GM19099 (cell line): ENCODE data around the gene LRPPRC.

Experiments used
- POLR2A ChIP-seq: IDR thresholded peaks from 3 replicates; pipeline ENCODE4 v1.6.1; 2011; ENCODE audit warnings: low read depth; ENCODE audit not compliant: insufficient read length; ENCODE audit errors: extremely low read depth

Gene LRPPRC

DNA sequence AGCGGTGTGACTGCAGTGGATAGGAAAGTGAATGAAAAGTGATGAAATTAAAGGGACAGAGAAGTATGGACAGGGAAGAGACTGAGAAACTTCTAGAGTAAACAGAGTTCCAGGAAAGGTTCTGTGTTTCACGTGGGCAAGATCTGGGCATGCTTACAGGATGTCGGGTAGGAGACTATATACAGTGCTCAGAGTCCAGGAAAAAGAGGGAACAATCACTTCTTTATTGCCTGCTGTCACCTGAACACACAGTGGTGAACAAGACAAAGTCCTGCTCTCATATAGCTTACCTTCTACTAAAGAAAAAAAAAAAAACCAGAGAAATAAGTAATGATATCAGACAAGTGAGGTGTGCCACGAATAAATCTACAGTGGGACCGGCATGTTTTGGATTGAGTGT, 2.4 kb downstream of the LRPPRC start:
- no peak for TF ChIP-seq POLR2A

DNA sequence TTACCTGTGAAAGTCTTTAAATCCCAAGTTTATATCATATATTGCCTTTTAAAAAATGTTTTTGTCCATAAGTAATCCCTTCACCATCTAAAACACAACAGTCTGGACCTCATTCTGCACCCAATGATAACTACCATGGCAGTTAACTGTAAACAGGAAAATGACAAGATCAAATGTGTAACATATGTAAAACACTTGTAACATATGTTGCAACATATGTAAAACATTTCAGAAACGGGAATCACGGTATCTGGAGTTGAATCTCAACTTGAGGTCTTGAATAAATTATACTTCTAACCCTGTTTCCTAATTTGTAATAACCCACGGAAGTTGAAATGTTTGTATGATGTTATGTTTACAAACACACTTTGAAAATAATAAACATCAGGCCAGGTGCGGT, 6.2 kb downstream of the LRPPRC start:
- TF ChIP-seq POLR2A, result no peak

DNA sequence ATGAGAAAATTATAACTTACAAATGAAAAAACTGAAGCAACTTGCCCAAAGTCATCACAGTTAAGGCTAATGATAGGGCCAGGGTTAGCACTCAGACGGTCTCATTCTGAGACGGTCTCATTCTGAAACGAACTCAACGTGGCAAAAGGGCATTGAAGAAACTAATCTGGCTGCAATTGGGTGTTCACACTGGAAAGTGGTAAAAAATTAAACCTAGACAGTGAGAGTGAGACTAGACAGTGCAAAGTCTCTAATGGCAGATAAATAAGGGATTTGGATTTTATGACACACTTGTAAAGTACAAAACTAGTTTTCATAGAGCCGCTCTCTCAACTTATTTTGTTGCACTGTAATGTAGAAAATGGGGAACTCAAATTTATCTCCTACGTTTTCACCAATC, 9.2 kb downstream of the LRPPRC start:
- TF ChIP-seq POLR2A, result no peak

- no peak for TF ChIP-seq POLR2A
Observed at GRCh38 chr2:43985359-43985758, 10.4 kb downstream of the LRPPRC start.

DNA sequence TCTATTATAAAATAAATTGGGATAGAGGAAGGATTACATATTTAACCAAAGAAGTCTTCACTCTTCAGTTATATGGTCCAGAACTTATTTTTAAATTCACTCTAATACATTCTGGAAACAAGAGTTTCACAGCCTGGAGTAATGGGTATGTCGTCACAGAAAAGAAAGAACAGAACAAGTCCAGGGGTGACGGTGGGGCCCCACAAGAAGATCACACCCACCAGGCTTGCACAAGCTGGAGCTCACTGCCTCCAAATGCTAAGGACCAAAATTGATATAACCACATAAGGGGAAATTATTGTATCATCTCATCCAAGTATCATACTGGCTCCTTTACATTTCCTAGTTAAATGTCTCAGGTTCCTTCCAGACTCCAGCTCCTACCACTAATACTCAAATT, 11.3 kb downstream of the LRPPRC start:
- no peak for TF ChIP-seq POLR2A

DNA sequence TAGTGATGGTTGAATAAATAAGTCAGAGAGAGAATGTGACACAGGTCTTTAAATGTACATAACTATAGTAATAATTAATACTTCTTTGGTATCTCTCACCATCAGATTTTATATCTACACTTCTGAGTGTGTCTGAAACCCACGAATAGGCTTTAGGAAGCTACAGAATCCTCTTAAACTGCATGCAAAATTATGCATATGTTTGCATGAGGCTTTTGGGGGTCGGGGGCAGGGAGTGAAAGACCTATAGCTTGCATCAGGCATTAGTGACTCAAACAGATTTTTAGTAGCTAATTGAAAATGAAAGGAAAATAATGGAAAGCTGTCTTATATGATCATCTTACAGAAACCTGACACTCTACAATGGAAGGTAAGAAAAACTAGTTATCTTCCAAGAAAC, 14.9 kb downstream of the LRPPRC start:
- TF ChIP-seq POLR2A, result no peak

GRCh38 chr2:43977677-43978375, 18.0 kb downstream of the LRPPRC start:
- TF ChIP-seq POLR2A, result no peak

GRCh38 chr2:43960921-43961320, 34.9 kb downstream of the LRPPRC start:
- no peak for TF ChIP-seq POLR2A

- TF ChIP-seq POLR2A, result no peak
Observed at GRCh38 chr2:43958397-43959275, 37.2 kb downstream of the LRPPRC start.

- no peak for TF ChIP-seq POLR2A
Observed at GRCh38 chr2:43950383-43951008, 45.3 kb downstream of the LRPPRC start.

GRCh38 chr2:43948370-43948769, 47.4 kb downstream of the LRPPRC start:
- no peak for TF ChIP-seq POLR2A

DNA sequence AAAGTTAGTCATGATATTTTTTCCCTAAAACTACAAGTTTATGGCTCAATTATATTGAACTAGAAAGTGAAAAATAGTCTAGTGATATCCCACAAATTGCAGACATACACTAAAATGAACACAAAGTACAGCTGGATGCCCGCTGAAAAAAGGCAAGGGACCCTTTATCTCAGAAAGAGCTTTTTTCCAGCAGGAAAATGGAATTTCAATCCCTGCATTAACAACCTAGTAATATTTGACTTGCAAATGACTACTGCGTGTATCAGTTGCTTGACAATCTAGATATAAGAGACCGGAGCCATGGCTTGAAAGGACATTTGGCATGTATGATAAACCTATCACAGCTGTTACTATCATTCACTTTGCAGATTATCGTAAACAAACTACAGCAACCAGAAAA, 49.1 kb downstream of the LRPPRC start:
- no peak for TF ChIP-seq POLR2A

DNA sequence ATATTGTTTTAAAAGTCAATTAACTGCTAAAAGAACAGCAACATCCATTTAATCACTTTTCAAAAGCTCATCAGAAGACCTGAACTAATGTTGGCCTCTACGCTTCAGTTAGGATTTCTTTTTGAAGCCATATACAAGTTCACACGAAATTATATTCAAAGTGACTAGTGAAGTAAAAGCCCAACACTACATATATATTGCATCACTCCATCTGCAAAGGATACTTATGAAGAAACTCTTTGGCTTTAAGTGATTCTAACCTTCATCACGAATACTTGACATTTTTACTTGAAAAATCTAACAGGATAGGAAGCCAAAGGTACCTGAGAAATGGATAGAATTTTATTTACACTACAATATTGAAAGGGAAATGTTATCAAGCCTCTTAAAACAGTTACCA, 50.4 kb downstream of the LRPPRC start:
- TF ChIP-seq POLR2A, result no peak

DNA sequence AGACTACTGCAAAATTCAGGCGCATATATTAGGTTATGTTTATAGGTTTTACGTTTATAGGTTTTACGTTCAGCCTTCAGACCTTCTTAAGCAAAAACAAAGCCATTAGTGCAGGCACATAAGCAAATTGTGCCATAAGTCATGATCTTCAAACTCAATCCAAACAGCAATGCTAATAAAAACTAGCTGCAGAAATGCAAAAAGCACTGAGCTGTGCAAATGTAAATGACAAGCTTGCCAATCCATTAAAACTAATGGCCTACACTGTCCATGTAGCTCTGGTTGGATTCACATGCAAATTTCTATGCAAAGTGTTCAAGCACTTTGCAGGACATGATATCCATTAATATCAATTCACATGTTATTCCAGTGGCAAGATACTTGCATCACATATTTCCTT, 50.9 kb downstream of the LRPPRC start:
- no peak for TF ChIP-seq POLR2A

DNA sequence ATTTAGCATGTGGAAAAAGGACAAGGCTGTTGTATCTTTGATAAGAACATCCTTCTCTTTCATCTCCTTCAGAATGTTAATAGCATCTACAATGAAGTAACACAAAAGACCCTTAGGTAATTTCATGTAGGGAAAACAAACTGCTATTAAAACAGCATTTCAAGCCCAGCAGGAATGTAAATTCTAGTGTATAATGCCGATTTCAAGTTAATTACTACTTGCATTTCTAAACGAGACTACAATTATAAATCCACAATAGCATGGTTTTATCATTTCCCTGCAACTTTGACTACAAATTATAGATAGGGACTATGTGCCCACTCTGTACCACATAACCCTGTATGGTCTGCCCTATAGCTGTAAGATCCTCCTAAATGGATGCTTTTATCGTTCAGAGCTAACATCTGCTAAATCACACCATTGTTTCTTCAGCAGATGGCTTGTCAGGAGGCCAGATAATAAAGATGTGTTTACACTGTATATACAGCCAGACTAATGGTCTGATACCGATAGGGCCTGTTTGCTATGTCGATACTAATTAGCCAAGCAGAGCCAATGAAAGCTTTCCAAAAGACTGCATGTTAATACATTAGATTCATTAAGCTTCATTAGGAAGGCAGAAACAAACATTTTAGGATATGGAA, 51.9 kb downstream of the LRPPRC start:
- TF ChIP-seq POLR2A, result no peak

DNA sequence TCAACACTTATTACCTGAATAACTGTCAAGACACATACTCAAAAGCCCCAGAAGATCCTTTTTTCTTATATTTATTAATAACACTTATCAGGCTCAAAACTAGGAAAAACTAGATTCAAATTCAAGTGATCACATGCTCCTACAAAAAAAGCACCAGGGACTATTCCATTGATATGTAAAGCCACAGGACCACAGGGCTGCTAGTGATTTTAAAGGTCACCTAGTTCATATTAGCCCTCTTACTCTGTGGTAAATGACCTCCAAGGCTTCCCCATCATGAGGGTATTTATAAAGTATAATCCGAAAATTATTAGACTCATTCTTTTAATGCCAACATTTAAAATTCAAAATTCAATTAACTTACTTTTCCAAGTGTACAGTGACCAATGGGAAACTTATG, 52.5 kb downstream of the LRPPRC start:
- no peak for TF ChIP-seq POLR2A

GRCh38 chr2:43942881-43943280, 52.9 kb downstream of the LRPPRC start:
- TF ChIP-seq POLR2A, result no peak
